B cell (primary cell): ENCODE measurements around the gene ZNF614.

ENCODE experiments used
- CTCF ChIP-seq: fragments of 200-600 bp; IDR thresholded peaks from one replicate; pipeline ENCODE4 v1.8.0; 2022; ENCODE audit warnings: antibody characterized with exemption, mild to moderate bottlenecking
- EZH2 ChIP-seq: IDR thresholded peaks from 2 replicates; pipeline ENCODE4 v1.6.1; 2012; ENCODE audit warnings: borderline replicate concordance, low read depth, mild to moderate bottlenecking, moderate library complexity, low read length; ENCODE audit not compliant: insufficient read depth, poor library complexity, severe bottlenecking

GRCh38 chr19:52022193-52022592, 6.0 kb downstream of the ZNF614 start:
- TF ChIP-seq CTCF: no peak
- TF ChIP-seq EZH2: no peak
